Astrocyte of the hippocampus (primary cell): Measurements from ENCODE around the gene PTH2.
"Not testable (repeated sequence)": the region's sequence is repeated elsewhere in the genome, so short reads cannot be mapped to it uniquely, and the experiment has no call there.

Experiments
- DNase-seq: peaks from one replicate; pipeline ENCODE4 v3.0.0; 2011; ENCODE audit warnings: low read depth, low spot score

Gene PTH2, protein sequence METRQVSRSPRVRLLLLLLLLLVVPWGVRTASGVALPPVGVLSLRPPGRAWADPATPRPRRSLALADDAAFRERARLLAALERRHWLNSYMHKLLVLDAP

GRCh38 chr19:49423071-49423984 is at the start of gene PTH2:
TSS of gene PTH2 (minus strand) at chr19:49423441. CDS start at chr19:49423339, 102 bp downstream.
- DNase-seq, result no peak

GRCh38 chr19:49472936-49473335 is 49.7 kb upstream of the PTH2 start:
- no peak for DNase-seq

- no peak for DNase-seq
Observed at GRCh38 chr19:49470615-49470978, 47.4 kb upstream of the PTH2 start.

DNA sequence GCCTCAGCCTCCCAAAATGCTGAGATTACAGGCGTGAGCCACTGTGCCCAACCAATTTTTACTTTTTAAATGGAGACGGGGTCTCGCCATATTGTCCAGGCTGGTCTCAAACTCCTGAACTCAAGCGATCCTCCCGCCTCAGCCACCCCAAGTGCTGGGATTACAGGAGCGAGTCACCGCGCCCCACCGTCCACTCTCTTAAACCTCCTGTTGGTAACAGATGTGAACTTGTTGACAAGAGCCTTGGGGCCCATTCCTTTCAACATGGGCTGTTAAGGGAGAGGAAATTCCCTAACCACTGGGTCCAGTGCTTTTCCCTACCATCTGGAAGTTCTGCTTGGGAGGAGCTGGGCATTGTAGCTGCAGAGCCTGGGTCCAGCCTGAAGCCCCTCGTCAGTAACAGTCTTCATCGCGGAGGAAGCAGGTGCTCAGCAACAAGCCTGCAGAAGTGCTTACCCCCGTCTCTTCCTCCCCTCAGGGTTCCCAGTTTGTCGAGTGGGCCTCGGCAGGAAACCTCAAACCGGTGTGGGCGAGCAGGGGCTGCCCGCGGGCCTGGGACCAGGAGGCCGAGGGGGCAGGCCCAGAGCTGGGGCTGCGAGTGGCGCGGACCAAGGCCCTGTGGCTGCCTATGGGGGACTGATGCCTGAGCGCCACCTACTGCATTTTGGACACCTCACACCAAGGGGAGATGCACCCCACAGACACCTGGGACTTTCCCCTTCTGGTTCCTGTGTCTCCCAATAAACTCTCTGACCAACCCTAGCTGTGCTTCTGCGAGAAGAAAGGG is 46.8 kb upstream of the PTH2 start:
- DNase-seq, result no peak

- DNase-seq, result no peak
Observed at GRCh38 chr19:49468746-49469447, 45.7 kb upstream of the PTH2 start.

GRCh38 chr19:49468199-49468598 is 45.0 kb upstream of the PTH2 start:
- no peak for DNase-seq

GRCh38 chr19:49465371-49465770 is 42.1 kb upstream of the PTH2 start:
- no peak for DNase-seq

DNA sequence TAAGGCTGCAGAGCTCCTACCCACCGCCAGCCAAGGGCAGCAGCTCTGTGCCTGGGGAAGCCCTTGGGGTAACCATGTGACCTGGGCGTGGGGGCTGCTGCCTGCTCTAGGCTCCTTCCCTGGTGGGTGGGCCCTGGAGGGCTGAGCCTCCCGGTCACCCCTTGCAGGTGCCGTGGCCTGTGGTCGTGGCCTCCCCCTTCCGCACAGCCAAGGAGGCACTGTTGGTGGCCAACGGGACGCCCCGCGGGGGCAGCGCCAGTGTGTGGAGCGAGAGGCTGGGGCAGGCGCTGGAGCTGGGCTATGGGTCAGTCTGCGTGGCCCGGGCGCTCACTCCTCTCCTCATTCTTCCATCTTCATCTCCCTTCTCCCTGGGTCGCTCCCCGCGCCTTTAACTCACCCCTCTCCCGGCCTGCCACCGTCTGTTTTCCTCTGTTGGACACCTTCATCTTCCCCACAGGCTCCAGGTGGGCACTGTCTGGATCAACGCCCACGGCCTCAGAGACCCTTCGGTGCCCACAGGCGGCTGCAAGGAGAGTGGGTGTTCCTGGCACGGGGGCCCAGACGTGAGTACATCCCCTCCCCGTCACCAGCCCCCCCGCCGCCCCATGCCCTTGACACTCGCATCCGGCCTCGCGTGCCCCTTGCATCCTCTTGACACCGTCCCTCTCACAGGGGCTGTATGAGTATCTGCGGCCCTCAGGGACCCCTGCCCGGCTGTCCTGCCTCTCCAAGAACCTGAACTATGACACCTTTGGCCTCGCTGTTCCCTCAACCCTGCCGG is 40.9 kb upstream of the PTH2 start:
- no peak for DNase-seq

DNA sequence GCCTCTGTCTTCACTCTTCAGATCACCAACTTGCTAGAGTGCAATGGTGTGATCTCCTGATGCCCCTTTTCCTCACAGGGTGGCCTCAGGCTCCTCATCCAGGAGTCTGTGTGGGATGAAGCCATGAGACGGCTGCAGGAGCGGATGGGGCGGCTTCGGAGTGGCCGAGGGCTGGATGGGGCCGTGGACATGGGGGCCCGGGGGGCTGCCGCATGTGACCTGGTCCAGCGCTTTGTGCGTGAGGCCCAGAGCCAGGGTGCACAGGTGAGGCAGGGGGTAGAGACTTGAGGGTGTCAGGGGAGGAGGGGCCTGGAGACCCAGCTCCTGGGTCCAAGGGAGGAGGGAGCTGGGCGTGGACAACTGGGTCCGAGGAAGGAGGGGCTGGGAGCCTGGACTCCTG is 39.3 kb upstream of the PTH2 start:
- DNase-seq, result no peak

DNA sequence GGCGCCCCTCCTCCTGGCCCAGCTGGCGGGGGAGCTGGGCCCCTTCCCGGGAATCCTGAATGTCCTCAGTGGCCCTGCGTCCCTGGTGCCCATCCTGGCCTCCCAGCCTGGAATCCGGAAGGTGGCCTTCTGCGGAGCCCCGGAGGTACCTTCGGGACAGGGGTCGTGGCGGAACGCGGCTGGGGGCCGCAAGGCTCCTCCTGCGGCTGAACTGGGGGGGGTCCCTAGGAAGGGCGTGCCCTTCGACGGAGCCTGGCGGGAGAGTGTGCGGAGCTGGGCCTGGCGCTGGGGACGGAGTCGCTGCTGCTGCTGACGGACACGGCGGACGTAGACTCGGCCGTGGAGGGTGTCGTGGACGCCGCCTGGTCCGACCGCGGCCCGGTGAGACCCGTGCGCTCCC is 38.4 kb upstream of the PTH2 start:
- no peak for DNase-seq

DNA sequence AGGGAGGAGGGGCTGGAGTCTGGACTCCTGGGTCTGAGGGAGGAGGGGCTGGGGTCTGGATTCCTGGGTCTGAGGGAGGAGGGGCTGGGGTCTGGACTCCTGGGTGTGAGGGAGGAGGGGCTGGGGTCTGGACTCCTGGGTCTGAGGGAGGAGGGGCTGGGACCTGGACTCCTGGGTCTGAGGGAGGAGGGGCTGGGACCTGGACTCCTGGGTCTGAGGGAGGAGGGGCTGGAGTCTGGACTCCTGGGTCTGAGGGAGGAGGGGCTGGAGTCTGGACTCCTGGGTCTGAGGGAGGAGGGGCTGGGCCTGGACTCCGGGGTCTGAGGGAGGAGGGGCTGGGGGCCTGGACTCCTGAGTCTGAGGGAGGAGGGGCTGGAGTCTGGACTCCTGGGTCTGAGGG is 37.9 kb upstream of the PTH2 start:
- DNase-seq, result not testable (repeated sequence)

GRCh38 chr19:49459388-49459787 is 36.1 kb upstream of the PTH2 start:
- DNase-seq, result no peak

DNA sequence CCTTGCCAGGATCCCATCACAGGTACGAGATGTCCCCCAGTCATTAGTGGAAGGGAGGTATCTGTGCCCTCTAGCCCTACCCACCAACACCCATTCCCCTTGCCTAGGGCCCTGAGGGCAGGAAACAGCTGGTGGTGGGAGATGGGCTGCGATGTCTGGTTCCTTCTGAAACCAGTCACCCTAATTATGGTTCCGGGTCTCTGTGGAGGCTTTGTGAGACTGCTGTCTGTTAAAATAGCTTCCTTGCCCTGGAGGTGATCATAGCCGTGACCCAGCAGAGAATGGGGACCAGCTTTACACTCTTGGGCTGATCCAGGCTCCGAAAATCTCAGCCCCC is 35.3 kb upstream of the PTH2 start:
- DNase-seq, result no peak

DNA sequence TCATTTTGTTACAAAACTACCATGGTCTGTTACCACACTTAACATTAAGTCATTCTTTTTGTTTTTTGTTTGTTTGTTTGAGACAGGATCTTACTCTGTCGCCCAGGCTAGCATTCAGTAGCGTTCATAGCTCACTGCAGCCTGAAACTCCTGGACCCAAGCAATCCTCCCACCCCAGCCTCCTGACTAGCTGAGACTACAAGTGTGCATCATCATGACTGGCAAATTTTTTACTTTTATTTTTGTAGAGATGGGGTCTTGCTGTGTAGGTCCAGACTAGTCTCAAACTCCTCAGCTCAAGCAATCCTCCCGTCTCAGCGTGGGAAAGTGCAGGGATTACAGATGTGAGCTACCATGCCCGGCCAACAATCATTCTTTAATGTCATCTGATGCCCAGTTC is 33.1 kb upstream of the PTH2 start:
- no peak for DNase-seq

DNA sequence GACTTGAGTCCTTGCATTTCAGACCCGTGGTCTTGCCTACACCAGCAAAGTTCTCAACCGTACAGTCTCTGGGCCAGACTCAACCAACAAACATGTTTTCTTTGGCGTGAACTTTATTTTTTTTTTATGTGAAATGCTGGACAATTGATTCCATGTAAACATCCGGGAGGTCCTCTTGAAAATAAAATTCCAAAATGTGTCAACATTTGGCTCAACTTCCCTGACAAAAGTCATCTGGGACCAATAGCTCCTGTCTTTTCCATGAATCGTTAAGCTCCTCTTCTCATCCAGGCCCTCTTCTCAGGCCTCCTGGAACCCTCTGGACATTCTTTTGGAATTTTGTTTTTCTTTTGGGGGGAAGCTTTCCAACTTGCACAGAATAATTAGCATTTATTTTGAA is 32.5 kb upstream of the PTH2 start:
- no peak for DNase-seq

DNA sequence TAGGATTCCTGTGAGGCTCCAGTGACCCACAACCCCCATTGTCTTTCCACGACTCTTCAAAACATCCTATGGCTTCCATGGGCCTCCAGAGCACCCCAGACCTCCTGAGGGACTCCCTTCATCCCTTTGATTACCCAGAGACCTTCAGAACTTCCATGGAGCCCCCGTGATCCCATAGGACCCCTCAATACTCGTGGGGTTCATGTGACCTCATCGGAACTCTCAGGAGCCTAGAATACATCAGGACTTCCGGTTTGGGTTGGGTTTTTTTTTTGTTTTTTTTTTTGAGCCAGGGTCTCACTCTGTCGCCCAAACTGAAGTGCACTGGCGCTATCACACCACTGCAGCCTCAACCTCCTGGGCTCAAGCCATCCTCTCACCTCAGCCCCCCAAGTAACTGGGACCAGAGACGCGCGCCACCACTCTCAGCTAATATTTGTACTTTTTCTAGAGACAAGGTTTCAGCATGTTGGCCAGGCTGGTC is 30.6 kb upstream of the PTH2 start:
- DNase-seq, result no peak

GRCh38 chr19:49453013-49453756 is 29.9 kb upstream of the PTH2 start, which contains the start of gene ALDH16A1:
TSS of gene ALDH16A1 (plus strand) at chr19:49453225. CDS start at chr19:49453332, 107 bp downstream.
- peak; percentile 99 for DNase-seq

- DNase-seq, result peak; percentile 99
Observed at GRCh38 chr19:49451430-49452181, 28.4 kb upstream of the PTH2 start, which contains the start of gene PIH1D1. TSS of gene PIH1D1 (minus strand) at chr19:49451814. CDS start at chr19:49451574, 240 bp downstream.

DNA sequence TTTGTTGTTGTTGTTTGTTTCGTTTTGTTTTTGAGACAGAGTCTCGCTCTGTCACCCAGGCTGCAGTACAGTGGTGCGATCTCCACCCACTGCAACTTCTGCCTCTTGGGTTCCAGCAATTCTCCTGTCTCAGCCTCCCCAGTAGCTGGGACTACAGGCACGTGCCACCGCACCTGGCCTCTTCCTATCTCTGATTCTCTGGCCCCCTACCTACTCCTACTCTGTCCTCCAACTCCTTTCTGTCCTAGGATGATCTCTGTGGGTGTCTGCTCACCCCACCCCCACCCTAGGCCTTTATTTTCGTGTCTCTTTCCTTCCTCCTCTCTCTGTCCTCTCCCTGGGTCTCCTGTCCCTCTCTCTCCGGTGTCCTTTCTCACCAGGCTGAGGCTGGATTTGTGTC is 27.2 kb upstream of the PTH2 start:
- no peak for DNase-seq

DNA sequence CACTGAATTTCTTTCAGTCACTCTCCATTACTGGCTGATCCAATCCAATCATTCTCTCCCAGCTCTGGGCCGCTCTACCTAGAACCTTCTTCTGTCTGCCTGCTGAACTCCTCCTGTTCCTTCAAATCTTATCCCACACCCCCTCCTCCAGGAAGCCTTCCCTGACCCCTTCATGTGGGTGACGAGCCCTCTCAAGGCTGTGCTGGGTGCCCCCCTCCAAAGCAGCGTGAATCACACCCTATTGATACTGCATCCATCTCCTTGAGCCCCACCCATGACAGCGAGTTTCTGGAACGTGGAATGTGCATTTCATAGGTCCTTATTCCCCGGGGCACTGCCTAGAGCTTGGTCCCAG is 25.2 kb upstream of the PTH2 start:
- no peak for DNase-seq
